Uterus (tissue), 2 donors: Measurements from ENCODE around the gene GPR31.

Experiments
- CTCF ChIP-seq, 4 experiments: fragments of 200-600 bp in 2 of 4; fragments of 450-650 bp in 2 of 4; sonication (generic) in 2 of 4; IDR thresholded peaks; one replicate each; pipeline ENCODE4 v1.5.1; 2016 to 2019; ENCODE audit warnings: antibody characterized with exemption in 4 of 4, mild to moderate bottlenecking in 2 of 4, moderate library complexity in 1 of 4
- POLR2A ChIP-seq, 2 donors: fragments of 450-650 bp; IDR thresholded peaks; one replicate each; pipeline ENCODE4 v1.6.1; 2016; ENCODE audit warnings: antibody characterized with exemption in 2 of 2, mild to moderate bottlenecking in 1 of 2, moderate library complexity in 1 of 2

DNA sequence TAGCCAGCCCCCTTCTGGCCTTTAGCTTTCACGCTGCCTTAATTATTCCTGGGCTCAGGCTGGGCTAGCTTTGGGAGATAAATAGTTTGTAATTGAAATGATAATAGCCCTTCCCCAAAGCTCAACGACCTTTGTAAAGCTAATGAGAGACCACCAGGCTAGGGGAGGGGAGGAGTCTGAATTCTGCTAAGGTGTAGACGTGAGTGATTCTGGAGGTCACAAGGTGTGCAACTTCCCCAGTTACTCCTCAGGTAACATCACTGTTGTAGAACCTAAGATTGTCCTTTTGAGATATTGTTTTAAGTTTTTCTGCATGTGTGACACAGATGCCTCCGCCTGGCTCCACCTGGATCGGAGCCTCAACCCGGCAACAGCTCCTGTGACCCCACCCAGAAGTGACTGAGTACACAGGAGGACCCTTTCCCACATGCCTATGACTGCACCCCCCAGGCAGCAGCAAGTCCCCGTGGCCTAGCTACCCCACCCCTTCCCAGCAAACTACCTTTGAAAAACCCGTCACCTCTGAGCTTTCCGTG lies 5.8 kb upstream of the GPR31 start:
- TF ChIP-seq CTCF (IDR thresholded peaks at IDR 0.05): no peak
- TF ChIP-seq POLR2A (IDR thresholded peaks at IDR 0.05): no peak
